Measurements from ENCODE around the gene CRTC3. TPM values are rescaled to one million over a fixed set of nuclear protein-coding genes. Genes with fewer than 3 reads are reported as not detected.
"Not testable (repeated sequence)": the region's sequence is repeated elsewhere in the genome, so short reads cannot be mapped to it uniquely, and the experiment has no call there.

The CRTC3 gene
- total RNA-seq = 10 to 100 TPM; 23.0 to 23.1 TPM
- long read RNA-seq, partial matches to known transcripts = 1 of 5 reads
- long read RNA-seq, other reads (novel, unspliced or antisense) = 4 of 5 reads

GRCh38 chr15:90529371-90530249 is at the start of gene CRTC3:
CRTC3 (plus strand) TSS chr15:90529923; CDS start chr15:90530072, 149 bp downstream.
- DNase-seq = peak; percentile 38 to 64
- intact Hi-C loops (cut with DNase I, micrococcal nuclease) = loop anchor here in 1 of 2 donors (10.0 kb wide), 1 partner anchor 65 kb away; no protein-coding TSS in a partner anchor
- ATAC-seq = peak; percentile 89

- ATAC-seq (no peak), DNase-seq (no peak)
- intact Hi-C loops (cut with DNase I, micrococcal nuclease) = no loop called here
Measured at GRCh38 chr15:90481023-90481422, 48.7 kb upstream of the CRTC3 start.

- ATAC-seq (peak; percentile 67), DNase-seq (peak in 1 of 2 donors; percentile 45)
- intact Hi-C loops (cut with DNase I, micrococcal nuclease) = loop anchor here in 1 of 2 donors (2.0 kb wide), 1 partner anchor 166 kb away; no protein-coding TSS in a partner anchor
Measured at GRCh38 chr15:90482124-90483011, 47.4 kb upstream of the CRTC3 start.

GRCh38 chr15:90483012-90483307 is 46.8 kb upstream of the CRTC3 start:
- no peak for ATAC-seq
- intact Hi-C loops (cut with DNase I, micrococcal nuclease) = loop anchor here in 1 of 2 donors (2.0 kb wide), 1 partner anchor 166 kb away; no protein-coding TSS in a partner anchor
- DNase-seq = no peak

- ATAC-seq = no peak
- no peak for DNase-seq
- intact Hi-C loops (cut with DNase I, micrococcal nuclease) = loop anchor here in 1 of 2 donors (2.0 kb wide), 1 partner anchor 167 kb away; no protein-coding TSS in a partner anchor
Measured at GRCh38 chr15:90483637-90484036, 46.1 kb upstream of the CRTC3 start.

GRCh38 chr15:90487186-90487585 is 42.5 kb upstream of the CRTC3 start:
- DNase-seq (no peak), ATAC-seq (no peak)
- intact Hi-C loops (cut with DNase I, micrococcal nuclease) = no loop called here

GRCh38 chr15:90489514-90489913 is 40.2 kb upstream of the CRTC3 start:
- DNase-seq (no peak), ATAC-seq (peak; percentile 20)
- intact Hi-C loops (cut with DNase I, micrococcal nuclease) = no loop called here

- DNase-seq = no peak
- intact Hi-C loops (cut with DNase I, micrococcal nuclease) = no loop called here
- peak; percentile 52 for ATAC-seq
Measured at GRCh38 chr15:90489944-90490343, 39.8 kb upstream of the CRTC3 start.

- intact Hi-C loops (cut with DNase I, micrococcal nuclease) = no loop called here
- ATAC-seq (no peak), DNase-seq (no peak)
Measured at GRCh38 chr15:90493647-90494046, 36.1 kb upstream of the CRTC3 start.

- no peak for DNase-seq
- ATAC-seq = no peak
- intact Hi-C loops (cut with DNase I, micrococcal nuclease) = no loop called here
Measured at GRCh38 chr15:90495067-90495466, 34.7 kb upstream of the CRTC3 start.

GRCh38 chr15:90496791-90497190 is 32.9 kb upstream of the CRTC3 start:
- ATAC-seq (no peak), DNase-seq (no peak)
- intact Hi-C loops (cut with DNase I, micrococcal nuclease) = no loop called here

- DNase-seq = no peak
- intact Hi-C loops (cut with DNase I, micrococcal nuclease) = no loop called here
- ATAC-seq = no peak
Measured at GRCh38 chr15:90497376-90497775, 32.3 kb upstream of the CRTC3 start.

- intact Hi-C loops (cut with DNase I, micrococcal nuclease) = no loop called here
- DNase-seq (peak; percentile 51 to 74), ATAC-seq (peak; percentile 97)
Measured at GRCh38 chr15:90497912-90498311, 31.8 kb upstream of the CRTC3 start.

GRCh38 chr15:90500171-90500570 is 29.6 kb upstream of the CRTC3 start:
- DNase-seq = no peak
- ATAC-seq = no peak
- intact Hi-C loops (cut with DNase I, micrococcal nuclease) = no loop called here

- intact Hi-C loops (cut with DNase I, micrococcal nuclease) = no loop called here
- DNase-seq (no peak), ATAC-seq (no peak)
Measured at GRCh38 chr15:90501898-90502297, 27.8 kb upstream of the CRTC3 start.

GRCh38 chr15:90510781-90511180 is 18.9 kb upstream of the CRTC3 start:
- DNase-seq; ATAC-seq; intact Hi-C loops (cut with DNase I, micrococcal nuclease): not testable (repeated sequence)

- intact Hi-C loops (cut with DNase I, micrococcal nuclease); ATAC-seq; DNase-seq: not testable (repeated sequence)
Measured at GRCh38 chr15:90511211-90511618, 18.5 kb upstream of the CRTC3 start.

GRCh38 chr15:90512276-90512675 is 17.4 kb upstream of the CRTC3 start:
- DNase-seq (no peak), ATAC-seq (no peak)
- intact Hi-C loops (cut with DNase I, micrococcal nuclease) = no loop called here

GRCh38 chr15:90512981-90513380 is 16.7 kb upstream of the CRTC3 start:
- no peak for ATAC-seq
- no peak for DNase-seq
- intact Hi-C loops (cut with DNase I, micrococcal nuclease) = no loop called here
